A172 (cell line): ENCODE measurements around the gene PDE11A. TPM values are rescaled to one million over a fixed set of nuclear protein-coding genes. Genes with fewer than 3 reads are reported as not detected.

ENCODE experiments used
- DNase-seq: peaks from one replicate; pipeline ENCODE4 v3.0.0-alpha.2; 2015; ENCODE audit warnings: low spot score
- total RNA-seq: library from RNA; depleted of rRNA; stranded (reverse); fragments of >200 nt; shearing (Covaris generic); gene quantifications from 2 replicates; pipeline ENCODE4 v1.2.3, GENCODE V29; 2014

The PDE11A gene
- total RNA-seq, 1 experiment from 2014 or later: 0.03 TPM

- no peak for DNase-seq
Measured at GRCh38 chr2:177923323-177923722, 149.3 kb downstream of the PDE11A start.

GRCh38 chr2:177921726-177922125 is 150.9 kb downstream of the PDE11A start:
- no peak for DNase-seq

GRCh38 chr2:177917169-177917568 is 155.4 kb downstream of the PDE11A start:
- DNase-seq: no peak

- DNase-seq: no peak
Measured at GRCh38 chr2:177916342-177916741, 156.2 kb downstream of the PDE11A start.

- no peak for DNase-seq
Measured at GRCh38 chr2:177914247-177914646, 158.3 kb downstream of the PDE11A start.

GRCh38 chr2:177909962-177910361 is 162.6 kb downstream of the PDE11A start:
- DNase-seq: no peak

- no peak for DNase-seq
Measured at GRCh38 chr2:177908824-177909223, 163.8 kb downstream of the PDE11A start.

GRCh38 chr2:177908182-177908581 is 164.4 kb downstream of the PDE11A start:
- no peak for DNase-seq

GRCh38 chr2:177906041-177906718 is 166.4 kb downstream of the PDE11A start:
- peak; percentile 60 for DNase-seq

- DNase-seq: no peak
Measured at GRCh38 chr2:177905640-177906039, 166.9 kb downstream of the PDE11A start.

- no peak for DNase-seq
Measured at GRCh38 chr2:177902395-177903163, 170.0 kb downstream of the PDE11A start.

- DNase-seq: no peak
Measured at GRCh38 chr2:177900082-177900481, 172.5 kb downstream of the PDE11A start.

- no peak for DNase-seq
Measured at GRCh38 chr2:177897278-177897677, 175.3 kb downstream of the PDE11A start.

GRCh38 chr2:177896587-177896986 is 176.0 kb downstream of the PDE11A start:
- DNase-seq: no peak

GRCh38 chr2:177894546-177894945 is 178.0 kb downstream of the PDE11A start:
- peak; percentile 19 for DNase-seq

- no peak for DNase-seq
Measured at GRCh38 chr2:177893880-177894279, 178.7 kb downstream of the PDE11A start.

- no peak for DNase-seq
Measured at GRCh38 chr2:177891533-177891932, 181.0 kb downstream of the PDE11A start.

- no peak for DNase-seq
Measured at GRCh38 chr2:177889818-177890460, 182.6 kb downstream of the PDE11A start.

- DNase-seq: no peak
Measured at GRCh38 chr2:177888581-177888980, 184.0 kb downstream of the PDE11A start.

GRCh38 chr2:177887722-177888121 is 184.9 kb downstream of the PDE11A start:
- no peak for DNase-seq

- no peak for DNase-seq
Measured at GRCh38 chr2:177886824-177887223, 185.8 kb downstream of the PDE11A start.

GRCh38 chr2:177885828-177886466 is 186.6 kb downstream of the PDE11A start:
- no peak for DNase-seq
